Duodenal mucosa (tissue), 2 donors: ENCODE results near the gene GOLGA6L1.
"Not testable (repeated sequence)": the region's sequence is repeated elsewhere in the genome, so short reads cannot be mapped to it uniquely, and the experiment has no call there.

Experiments used
- H3K27ac ChIP-seq: one replicate; pipeline ENCODE4 v1.7.0; 2013; ENCODE audit warnings: low read depth, low read length
- H3K27me3 ChIP-seq, 2 donors: one replicate each; pipeline ENCODE4 v1.7.0; 2013; ENCODE audit warnings: low read length in 2 of 2, control low read depth in 1 of 2; ENCODE audit not compliant: insufficient read depth in 2 of 2, control insufficient read depth in 1 of 2
- H3K36me3 ChIP-seq, 2 donors: one replicate each; pipeline ENCODE4 v1.7.0; 2013; ENCODE audit warnings: low read length in 2 of 2, control low read depth in 1 of 2; ENCODE audit not compliant: insufficient read depth in 2 of 2, control insufficient read depth in 1 of 2
- H3K4me1 ChIP-seq, 2 donors: one replicate each; pipeline ENCODE4 v1.7.0; 2013; ENCODE audit warnings: low read length in 2 of 2, control low read depth in 1 of 2; ENCODE audit not compliant: insufficient read depth in 2 of 2, control insufficient read depth in 1 of 2
- H3K4me3 ChIP-seq, 2 donors: one replicate each; pipeline ENCODE4 v1.7.0; 2013; ENCODE audit warnings: low read length in 2 of 2, low read depth in 1 of 2
- H3K9ac ChIP-seq, 2 donors: one replicate each; pipeline ENCODE4 v1.7.0; 2013; ENCODE audit warnings: low read length in 2 of 2, low read depth in 1 of 2
- H3K9me3 ChIP-seq, 2 donors: one replicate each; pipeline ENCODE4 v1.7.0; 2013; ENCODE audit warnings: low read length in 2 of 2, control low read depth in 1 of 2; ENCODE audit not compliant: control insufficient read depth in 1 of 2

The GOLGA6L1 gene

DNA sequence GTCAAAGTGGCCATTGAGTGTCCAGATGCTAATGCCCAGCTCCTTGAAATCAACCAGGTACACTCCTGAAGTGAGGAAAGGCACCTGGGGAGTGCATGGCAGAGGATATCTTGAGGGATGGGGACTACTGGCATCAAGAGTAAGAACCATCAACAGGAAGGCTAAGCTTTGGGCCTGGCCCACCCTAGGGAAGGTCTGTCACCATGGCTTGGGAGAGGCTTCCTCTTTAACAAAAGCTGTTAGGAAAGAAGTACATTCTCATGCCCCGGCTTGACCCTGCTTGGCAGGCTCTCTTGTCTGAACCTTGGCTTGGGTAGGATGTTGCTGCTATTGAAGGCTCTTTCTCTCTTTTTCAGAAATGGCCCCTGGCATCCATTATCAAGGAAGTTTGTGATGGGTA, 53.5 kb downstream of the GOLGA6L1 start:
- no peak overlapping the region for H3K9ac ChIP-seq
- no peak overlapping the region for H3K4me3 ChIP-seq
- H3K4me1 ChIP-seq, result no peaks in the 10 kb centered on the region
- no peaks in the 10 kb centered on the region for H3K9me3 ChIP-seq
- no peak overlapping the region for H3K27ac ChIP-seq
- no peaks in the 10 kb centered on the region for H3K36me3 ChIP-seq
- H3K27me3 ChIP-seq, result no peaks in the 10 kb centered on the region

DNA sequence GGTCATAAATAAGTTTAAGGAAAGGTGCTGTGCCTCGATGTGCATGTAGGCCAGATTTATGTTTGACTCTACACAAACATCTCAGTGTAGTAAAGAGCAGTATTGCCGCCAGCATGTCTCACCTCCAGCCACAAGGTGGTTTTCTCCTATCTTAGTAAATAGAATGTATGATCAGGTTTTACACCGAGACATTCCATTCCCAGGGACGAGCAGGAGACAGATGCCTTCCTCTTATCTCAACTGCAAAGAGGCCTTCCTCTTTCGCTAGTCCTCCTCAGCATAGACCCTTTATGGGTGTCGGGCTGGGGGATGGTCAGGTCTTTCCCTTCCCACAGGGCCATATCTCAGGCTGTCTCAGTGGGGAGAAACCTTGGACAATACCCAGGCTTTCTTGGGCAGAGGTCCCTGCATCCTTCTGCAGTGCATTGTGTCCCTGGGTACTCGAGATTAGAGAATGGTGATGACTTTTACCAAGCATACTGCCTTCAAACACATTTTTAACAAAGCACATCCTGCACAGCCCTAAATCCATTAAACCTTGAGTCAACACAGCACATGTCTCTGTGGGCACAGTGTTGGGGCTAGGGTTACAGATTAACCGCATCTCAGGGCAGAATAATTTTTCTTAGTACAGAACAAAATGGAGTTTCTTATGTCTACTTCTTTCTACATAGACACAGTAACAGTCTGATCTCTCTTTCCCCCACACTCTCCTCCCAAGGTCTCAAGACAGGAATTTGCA, 54.5 kb downstream of the GOLGA6L1 start:
- not testable (repeated sequence) for H3K27me3 ChIP-seq, H3K9me3 ChIP-seq

DNA sequence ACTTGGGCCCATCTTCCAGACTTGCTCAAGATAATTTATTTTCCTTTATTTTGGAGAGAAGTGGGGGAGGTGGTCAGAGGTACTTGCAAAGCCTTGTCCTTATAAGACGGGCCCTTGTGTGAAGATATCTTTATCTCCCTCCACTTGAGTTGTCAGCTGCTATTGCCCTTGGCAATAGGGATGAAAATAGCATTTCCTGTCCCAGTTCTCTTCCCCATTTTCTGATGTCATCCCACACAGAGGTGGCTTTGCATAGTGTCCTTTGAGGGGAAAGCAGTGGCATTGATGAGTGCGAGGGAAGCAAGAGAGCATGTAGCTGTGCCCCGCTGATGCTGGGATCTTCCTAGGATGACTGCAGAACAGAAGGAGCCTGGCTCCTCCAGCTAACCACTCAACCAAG, 55.4 kb downstream of the GOLGA6L1 start:
- H3K4me3 ChIP-seq, result no peak overlapping the region
- H3K36me3 ChIP-seq, result no peaks in the 10 kb centered on the region
- H3K27me3 ChIP-seq, result no peaks in the 10 kb centered on the region
- no peaks in the 10 kb centered on the region for H3K9me3 ChIP-seq
- H3K27ac ChIP-seq, result no peak overlapping the region
- no peaks in the 10 kb centered on the region for H3K4me1 ChIP-seq
- no peak overlapping the region for H3K9ac ChIP-seq

More for the DNA sequence above, 54.5 kb downstream of the GOLGA6L1 start:
- H3K27ac ChIP-seq, H3K4me1 ChIP-seq, H3K4me3 ChIP-seq, H3K36me3 ChIP-seq, H3K9ac ChIP-seq: not testable (repeated sequence)

DNA sequence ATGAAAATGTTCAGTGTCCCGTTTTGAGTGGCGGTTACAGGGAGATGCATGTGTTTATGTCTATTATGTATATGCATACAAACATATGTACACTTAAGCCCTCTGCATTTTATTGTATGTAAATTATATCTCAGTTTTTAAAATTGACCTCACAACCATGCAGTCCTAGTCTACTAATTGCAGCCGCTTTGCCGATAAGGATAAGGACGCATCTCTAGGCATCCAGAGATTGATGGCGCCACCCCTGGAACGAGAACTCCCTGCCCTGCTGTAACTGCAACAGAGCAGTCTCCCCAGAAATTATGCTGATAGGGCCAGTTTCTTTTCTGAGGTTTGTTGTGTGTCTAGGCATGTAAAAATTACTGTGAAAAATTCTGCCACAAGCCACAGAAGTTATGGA, 56.9 kb downstream of the GOLGA6L1 start:
- Histone ChIP-seq H3K4me3 (no peak overlapping the region), H3K9me3 (no peaks in the 10 kb centered on the region), H3K27me3 (peaks cover 0 to 7% of the 10 kb centered on the region in 2 donors), H3K27ac (no peak overlapping the region), H3K36me3 (no peaks in the 10 kb centered on the region), H3K9ac (no peak overlapping the region), H3K4me1 (no peaks in the 10 kb centered on the region)
